Measurements from ENCODE around the gene TSPAN14. TPM values are rescaled to one million over a fixed set of nuclear protein-coding genes. Genes with fewer than 3 reads are reported as not detected.

The TSPAN14 gene
- total and polyA plus RNA-seq, 4 donors = 19.9 to 36.8 (median 27.3) TPM

DNA sequence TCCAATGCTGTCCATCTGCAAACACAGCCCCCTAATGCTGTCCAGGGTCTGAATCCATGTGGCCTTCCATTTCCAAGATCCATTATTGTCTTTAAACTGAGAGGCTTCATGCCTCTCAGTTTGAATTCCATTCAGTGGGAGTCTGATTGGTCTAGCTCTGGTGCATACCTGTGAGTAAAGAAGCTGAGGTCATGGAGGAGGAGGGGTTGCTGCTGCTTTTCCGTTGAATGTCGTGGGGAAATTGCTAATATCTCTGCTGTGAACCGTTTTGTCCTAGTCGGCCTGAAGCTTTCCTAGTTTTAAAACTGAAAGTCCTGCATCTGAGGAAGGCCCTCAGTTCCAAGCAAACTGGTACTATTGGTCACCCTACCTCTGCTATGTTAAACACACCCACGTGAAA lies 101.3 kb downstream of the TSPAN14 start:
- Histone ChIP-seq H3K27ac (ENCODE audit: low read depth in 1 of 2, low read length in 2 of 2) (no peak overlapping the region), H3K4me1 (ENCODE audit: control insufficient read depth in 4 of 4, insufficient read depth in 4 of 4, low read length in 3 of 4) (peaks cover 0 to 12% (median 10%) of the 10 kb centered on the region in 4 donors), H3K9ac (ENCODE audit: low read depth in 1 of 2, low read length in 2 of 2) (no peak overlapping the region), H3K4me3 (ENCODE audit: low read depth in 1 of 3, low read length in 3 of 3) (no peak overlapping the region), H3K9me3 (ENCODE audit: control insufficient read depth in 4 of 4, low read length in 3 of 4) (no peaks in the 10 kb centered on the region), H3K27me3 (ENCODE audit: control insufficient read depth in 4 of 4, insufficient read depth in 4 of 4, low read length in 3 of 4) (no peaks in the 10 kb centered on the region), H3K36me3 (ENCODE audit: control insufficient read depth in 4 of 4, insufficient read depth in 3 of 4, low read depth in 1 of 4, low read length in 3 of 4) (no peaks in the 10 kb centered on the region)
- DNase-seq (ENCODE audit: low spot score) = no peak
- 72% methylated on average over 5 of the region's 5 CpGs for WGBS
- TF ChIP-seq CTCF (IDR thresholded peaks at IDR 0.05; ENCODE audit: low read depth, low read length, missing input control) (no peak), YY1 (IDR thresholded peaks at IDR 0.05) (no peak), TAF1 (conservative IDR thresholded peaks at IDR 0.05) (no peak), FOXA2 (IDR thresholded peaks at IDR 0.05) (no peak)

DNA sequence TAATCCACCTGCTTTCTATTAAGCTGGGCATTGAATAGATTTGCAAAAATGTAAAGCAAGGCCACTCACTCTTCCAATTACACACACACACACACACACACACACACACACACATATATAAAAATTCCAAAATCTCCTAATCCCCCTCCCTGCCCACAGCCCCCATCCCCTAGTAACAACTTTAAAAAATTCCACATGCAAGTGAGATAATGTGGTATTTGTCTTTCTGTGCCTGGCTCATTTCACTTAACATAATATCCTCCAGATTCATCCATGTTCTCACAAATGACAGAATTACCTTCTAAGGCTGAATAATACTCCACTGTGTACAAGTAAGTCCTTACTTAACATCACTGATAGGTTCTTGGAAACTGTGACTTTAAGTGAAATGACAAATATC lies 107.8 kb downstream of the TSPAN14 start:
- no peaks in the 10 kb centered on the region for H3K9me3 ChIP-seq (ENCODE audit: control insufficient read depth in 4 of 4, low read length in 3 of 4)
- H3K4me3 ChIP-seq (ENCODE audit: low read depth in 1 of 3, low read length in 3 of 3) = no peak overlapping the region
- TF ChIP-seq JUND (IDR thresholded peaks at IDR 0.05) (no peak), RAD21 (IDR thresholded peaks at IDR 0.05) (no peak), EGR1 (IDR thresholded peaks at IDR 0.05; ENCODE audit: low read depth in 2 of 2) (no peak), FOXA1 (IDR thresholded peaks at IDR 0.05) (no peak), HNF4A (conservative IDR thresholded peaks at IDR 0.05) (no peak), GABPA (IDR thresholded peaks at IDR 0.05 in 1 of 2, conservative IDR thresholded peaks at IDR 0.05 in 1 of 2) (no peak), MAX (IDR thresholded peaks at IDR 0.05) (no peak), NR2F2 (IDR thresholded peaks at IDR 0.05) (no peak), TAF1 (conservative IDR thresholded peaks at IDR 0.05) (no peak), FOXA2 (IDR thresholded peaks at IDR 0.05) (no peak), HNF4G (IDR thresholded peaks at IDR 0.05) (no peak), ZBTB33 (IDR thresholded peaks at IDR 0.05) (no peak), CTCF (IDR thresholded peaks at IDR 0.05; ENCODE audit: low read depth, low read length, missing input control) (no peak), YY1 (IDR thresholded peaks at IDR 0.05) (no peak), RXRA (IDR thresholded peaks at IDR 0.05) (no peak), SP1 (IDR thresholded peaks at IDR 0.05) (no peak)
- TF ChIP-seq, protein P1, sequence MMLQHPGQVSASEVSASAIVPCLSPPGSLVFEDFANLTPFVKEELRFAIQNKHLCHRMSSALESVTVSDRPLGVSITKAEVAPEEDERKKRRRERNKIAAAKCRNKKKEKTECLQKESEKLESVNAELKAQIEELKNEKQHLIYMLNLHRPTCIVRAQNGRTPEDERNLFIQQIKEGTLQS (IDR thresholded peaks at IDR 0.05) = no peak
- TF ChIP-seq, protein P2, sequence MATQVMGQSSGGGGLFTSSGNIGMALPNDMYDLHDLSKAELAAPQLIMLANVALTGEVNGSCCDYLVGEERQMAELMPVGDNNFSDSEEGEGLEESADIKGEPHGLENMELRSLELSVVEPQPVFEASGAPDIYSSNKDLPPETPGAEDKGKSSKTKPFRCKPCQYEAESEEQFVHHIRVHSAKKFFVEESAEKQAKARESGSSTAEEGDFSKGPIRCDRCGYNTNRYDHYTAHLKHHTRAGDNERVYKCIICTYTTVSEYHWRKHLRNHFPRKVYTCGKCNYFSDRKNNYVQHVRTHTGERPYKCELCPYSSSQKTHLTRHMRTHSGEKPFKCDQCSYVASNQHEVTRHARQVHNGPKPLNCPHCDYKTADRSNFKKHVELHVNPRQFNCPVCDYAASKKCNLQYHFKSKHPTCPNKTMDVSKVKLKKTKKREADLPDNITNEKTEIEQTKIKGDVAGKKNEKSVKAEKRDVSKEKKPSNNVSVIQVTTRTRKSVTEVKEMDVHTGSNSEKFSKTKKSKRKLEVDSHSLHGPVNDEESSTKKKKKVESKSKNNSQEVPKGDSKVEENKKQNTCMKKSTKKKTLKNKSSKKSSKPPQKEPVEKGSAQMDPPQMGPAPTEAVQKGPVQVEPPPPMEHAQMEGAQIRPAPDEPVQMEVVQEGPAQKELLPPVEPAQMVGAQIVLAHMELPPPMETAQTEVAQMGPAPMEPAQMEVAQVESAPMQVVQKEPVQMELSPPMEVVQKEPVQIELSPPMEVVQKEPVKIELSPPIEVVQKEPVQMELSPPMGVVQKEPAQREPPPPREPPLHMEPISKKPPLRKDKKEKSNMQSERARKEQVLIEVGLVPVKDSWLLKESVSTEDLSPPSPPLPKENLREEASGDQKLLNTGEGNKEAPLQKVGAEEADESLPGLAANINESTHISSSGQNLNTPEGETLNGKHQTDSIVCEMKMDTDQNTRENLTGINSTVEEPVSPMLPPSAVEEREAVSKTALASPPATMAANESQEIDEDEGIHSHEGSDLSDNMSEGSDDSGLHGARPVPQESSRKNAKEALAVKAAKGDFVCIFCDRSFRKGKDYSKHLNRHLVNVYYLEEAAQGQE (IDR thresholded peaks at IDR 0.05) = no peak
- no peaks in the 10 kb centered on the region for H3K4me1 ChIP-seq (ENCODE audit: control insufficient read depth in 4 of 4, insufficient read depth in 4 of 4, low read length in 3 of 4)
- H3K9ac ChIP-seq (ENCODE audit: low read depth in 1 of 2, low read length in 2 of 2) = no peak overlapping the region
- peaks cover 0 to 3% (median 1%) of the 10 kb centered on the region in 4 donors for H3K27me3 ChIP-seq (ENCODE audit: control insufficient read depth in 4 of 4, insufficient read depth in 4 of 4, low read length in 3 of 4)
- H3K36me3 ChIP-seq (ENCODE audit: control insufficient read depth in 4 of 4, insufficient read depth in 3 of 4, low read depth in 1 of 4, low read length in 3 of 4) = no peaks in the 10 kb centered on the region
- no peak for DNase-seq (ENCODE audit: low spot score)
- H3K27ac ChIP-seq (ENCODE audit: low read depth in 1 of 2, low read length in 2 of 2) = no peak overlapping the region
